Calu3 (cell line): ENCODE measurements around the gene TTC28. TPM values are rescaled to one million over a fixed set of nuclear protein-coding genes. Genes with fewer than 3 reads are reported as not detected.

Experiments used
- BruUV-seq: library from RNA; stranded (reverse); fragments of 400-500 nt; replicated peaks from 2 replicates; lab custom pipeline; 2021; lab: Mats Ljungman, UMichigan
- CTCF ChIA-PET: fragments of 300-600 bp; sonication (Branson Sonifier 250); formaldehyde crosslinking; loops from one replicate; lab custom pipeline; 2022; ENCODE audit warnings: antibody characterized with exemption; lab: Charles Lee
- DNase-seq: peaks from one replicate; pipeline ENCODE4 v3.0.0; 2022
- H3K27ac Mint-ChIP-seq: one replicate; pipeline ENCODE4 v1.8.0; 2022; ENCODE audit warnings: mixed read lengths; ENCODE audit not compliant: unreplicated experiment
- H3K27me3 Mint-ChIP-seq: one replicate; pipeline ENCODE4 v1.8.0; 2022; ENCODE audit warnings: mixed read lengths; ENCODE audit not compliant: unreplicated experiment
- H3K36me3 Mint-ChIP-seq: one replicate; pipeline ENCODE4 v1.8.0; 2022; ENCODE audit warnings: mild to moderate bottlenecking, moderate library complexity, mixed read lengths; ENCODE audit not compliant: insufficient read depth, unreplicated experiment
- H3K4me1 Mint-ChIP-seq: one replicate; pipeline ENCODE4 v1.8.0; 2022; ENCODE audit warnings: mild to moderate bottlenecking, low read depth, mixed read lengths; ENCODE audit not compliant: unreplicated experiment
- H3K4me3 Mint-ChIP-seq: one replicate; pipeline ENCODE4 v1.8.0; 2022; ENCODE audit warnings: mild to moderate bottlenecking, low read depth, moderate library complexity, mixed read lengths; ENCODE audit not compliant: unreplicated experiment
- H3K9me3 Mint-ChIP-seq: one replicate; pipeline ENCODE4 v1.8.0; 2022; ENCODE audit warnings: low read depth, mixed read lengths; ENCODE audit not compliant: unreplicated experiment
- CTCF ChIP-seq: fragments of 200-600 bp; IDR thresholded peaks from one replicate; pipeline ENCODE4 v1.8.0; 2022; ENCODE audit warnings: antibody characterized with exemption; ENCODE audit not compliant: unreplicated experiment
- intact Hi-C: fragments of 100-400 bp; cut with micrococcal nuclease; formaldehyde crosslinking; loops from one replicate; pipeline ENCODE4 v1.10.0; 2022; ENCODE audit not compliant: unreplicated experiment
- total RNA-seq: library from RNA; stranded (reverse); gene quantifications from 2 replicates; pipeline ENCODE4 v1.2.3, GENCODE V29; 2022

Gene TTC28
- total RNA-seq, 1 experiment from 2014 or later: 5.2 TPM

GRCh38 chr22:28448625-28449024, 231.0 kb downstream of the TTC28 start:
- Mint-ChIP-seq H3K36me3 (no peaks in the 10 kb centered on the region), H3K4me1 (peaks cover 1% of the 10 kb centered on the region)
- CTCF ChIA-PET: no interaction called here

GRCh38 chr22:28444659-28445058, 235.0 kb downstream of the TTC28 start:
- CTCF ChIA-PET: no interaction called here
- Mint-ChIP-seq H3K27ac (no peak overlapping the region), H3K4me1 (peaks cover 8% of the 10 kb centered on the region), H3K36me3 (peaks cover 5% of the 10 kb centered on the region), H3K9me3 (no peaks in the 10 kb centered on the region), H3K27me3 (peaks cover 57% of the 10 kb centered on the region), H3K4me3 (no peak overlapping the region)
- no peak for DNase-seq
- BruUV-seq: no TSS peak
- intact Hi-C loops: loop anchor here (5.0 to 10.0 kb wide), 2 partner anchors 60 to 153 kb away; no protein-coding TSS in a partner anchor
- TF ChIP-seq CTCF: no peak

More at GRCh38 chr22:28448625-28449024, 231.0 kb downstream of the TTC28 start:
- Mint-ChIP-seq H3K27ac (no peak overlapping the region), H3K27me3 (peaks cover 75% of the 10 kb centered on the region), H3K9me3 (no peaks in the 10 kb centered on the region), H3K4me3 (no peak overlapping the region)
- TF ChIP-seq CTCF: no peak
- DNase-seq: no peak
- intact Hi-C loops: loop anchor here (10.0 kb wide), 1 partner anchor 64 kb away; no protein-coding TSS in a partner anchor
- no TSS peak for BruUV-seq

- Mint-ChIP-seq H3K9me3 (no peaks in the 10 kb centered on the region), H3K27me3 (peaks cover 50% of the 10 kb centered on the region), H3K4me1 (peaks cover 8% of the 10 kb centered on the region), H3K36me3 (peaks cover 5% of the 10 kb centered on the region), H3K4me3 (peak overlapping the region; percentile 67), H3K27ac (no peak overlapping the region)
- no peak for TF ChIP-seq CTCF
- no TSS peak for BruUV-seq
- intact Hi-C loops: loop anchor here (5.0 to 10.0 kb wide), 2 partner anchors 59 to 154 kb away; no protein-coding TSS in a partner anchor
- CTCF ChIA-PET: interaction anchor here (0.6 to 1.6 kb wide), 4 partner anchors 31 to 899 kb away, joined by 3 to 6 read pairs (median 3); no protein-coding TSS in a partner anchor
- peak; percentile 11 for DNase-seq
Measured at GRCh38 chr22:28443526-28443876, 236.1 kb downstream of the TTC28 start.

GRCh38 chr22:28442711-28443525, 236.7 kb downstream of the TTC28 start:
- no peak for TF ChIP-seq CTCF
- intact Hi-C loops: loop anchor here (5.0 to 10.0 kb wide), 2 partner anchors 58 to 154 kb away; no protein-coding TSS in a partner anchor
- no peak overlapping the region for H3K27ac Mint-ChIP-seq
- H3K36me3 Mint-ChIP-seq: peaks cover 5% of the 10 kb centered on the region
- CTCF ChIA-PET: interaction anchor here (0.6 to 1.6 kb wide), 5 partner anchors 19 to 899 kb away, joined by 3 to 6 read pairs (median 3); no protein-coding TSS in a partner anchor
- peak overlapping the region; percentile 67 for H3K4me3 Mint-ChIP-seq
- H3K9me3 Mint-ChIP-seq: no peaks in the 10 kb centered on the region
- BruUV-seq: no TSS peak
- peaks cover 8% of the 10 kb centered on the region for H3K4me1 Mint-ChIP-seq
- DNase-seq: peak; percentile 4
- peaks cover 50% of the 10 kb centered on the region for H3K27me3 Mint-ChIP-seq
